HG03469 (cell line): ENCODE measurements around the gene TRIM63.

Experiments
- ATAC-seq: cut with Tn5 transposase; IDR thresholded peaks from one replicate; pipeline ENCODE4 v1.9.1; 2021; ENCODE audit warnings: mild to moderate bottlenecking, moderate library complexity, moderate number of reproducible peaks; ENCODE audit not compliant: unreplicated experiment

TRIM63 gene

DNA sequence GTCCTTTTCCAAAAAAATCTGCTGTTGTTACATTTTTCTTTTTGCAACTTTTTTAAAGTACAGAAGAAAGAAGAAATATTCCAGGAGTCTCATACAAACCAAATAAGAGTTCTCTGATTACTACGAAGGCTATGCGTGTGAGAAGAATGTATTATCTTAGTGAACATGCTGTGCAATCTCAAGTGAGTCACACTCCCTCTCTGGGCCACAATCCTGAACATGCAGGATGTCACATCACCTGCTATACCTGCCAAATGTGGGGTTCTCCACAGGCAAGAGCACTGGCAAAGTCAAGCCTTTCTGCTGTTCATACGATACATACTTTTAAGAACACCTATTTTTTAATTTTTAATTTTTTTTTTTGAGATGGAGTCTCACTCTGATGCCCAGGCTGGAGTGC, 21.7 kb upstream of the TRIM63 start:
- no peak for ATAC-seq

DNA sequence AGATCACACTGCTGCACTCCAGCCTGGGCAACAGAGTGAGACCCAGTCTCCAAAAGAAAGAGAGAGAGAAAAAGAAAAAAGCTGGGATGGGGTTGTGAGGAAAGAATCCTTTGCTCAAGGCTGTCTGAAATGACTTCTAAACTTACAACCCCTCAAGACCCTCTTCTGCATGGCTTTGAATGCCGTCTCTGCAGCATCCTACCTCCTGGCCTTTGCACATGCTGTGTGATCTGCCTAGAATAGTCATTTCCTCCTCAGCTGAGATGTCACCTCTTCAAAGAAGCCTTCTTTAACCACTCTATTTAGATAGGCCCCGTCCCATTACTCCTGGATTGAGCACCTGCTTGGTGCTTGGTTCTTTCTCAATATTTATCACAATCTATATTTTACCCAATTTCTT, 17.4 kb upstream of the TRIM63 start:
- ATAC-seq: no peak

DNA sequence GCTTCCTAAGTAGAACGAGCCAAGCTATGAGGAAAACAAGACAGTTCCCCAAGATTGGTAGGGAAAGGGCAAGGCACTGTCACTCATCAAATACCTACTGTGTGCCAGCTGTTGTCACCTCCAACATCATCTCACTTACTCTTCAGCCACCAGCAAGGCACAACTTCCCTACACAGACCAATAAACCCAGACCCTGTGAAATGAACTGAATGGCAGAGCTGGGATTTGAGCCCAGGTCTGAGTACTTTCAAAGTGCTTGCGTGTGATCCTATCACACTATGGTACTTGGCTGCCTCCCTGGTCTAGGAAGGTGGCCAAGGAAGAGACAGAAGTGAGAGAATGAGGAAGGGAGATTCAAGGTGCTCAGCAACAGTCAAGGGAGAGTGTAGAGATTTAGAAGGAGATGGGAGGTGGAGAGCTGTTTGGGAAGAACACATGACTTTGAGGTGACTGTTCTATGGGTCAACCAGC, 16.7 kb upstream of the TRIM63 start:
- no peak for ATAC-seq

DNA sequence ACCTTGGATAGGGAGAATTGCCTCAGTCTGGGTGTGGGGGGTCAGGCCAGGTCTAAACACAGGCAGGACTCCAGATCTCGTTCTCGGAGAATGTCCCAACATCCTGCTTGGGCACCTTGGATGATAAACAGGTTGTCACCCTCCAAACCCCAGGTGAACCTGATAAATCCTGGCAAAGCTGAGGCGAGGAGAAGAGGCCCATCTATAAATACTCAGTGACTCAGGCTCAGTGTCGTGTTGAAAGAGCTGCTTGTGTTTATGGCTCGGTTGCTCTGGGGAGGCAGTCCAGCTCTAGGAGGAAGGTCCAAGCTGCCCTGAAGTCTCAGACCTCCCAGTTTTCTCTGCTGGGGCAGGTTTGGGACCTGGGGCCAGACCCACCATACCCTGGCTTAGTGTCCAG, 15.8 kb upstream of the TRIM63 start:
- no peak for ATAC-seq

DNA sequence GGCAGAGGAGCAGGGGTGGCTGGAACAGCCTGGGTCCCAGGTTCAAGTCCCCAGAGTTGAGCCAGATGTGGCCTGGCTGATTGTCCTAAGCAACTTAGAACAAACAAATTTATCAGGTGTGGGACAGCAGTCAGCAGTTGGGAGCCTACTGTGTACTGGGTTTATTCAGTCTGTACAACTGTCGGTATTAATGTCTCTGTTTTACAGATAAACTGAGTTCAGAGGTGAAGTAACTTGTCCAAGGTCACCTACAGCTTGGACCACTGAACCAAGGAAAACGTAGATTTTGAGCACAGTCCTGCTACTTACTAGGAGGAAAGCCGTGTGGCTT, 14.6 kb upstream of the TRIM63 start:
- no peak for ATAC-seq

DNA sequence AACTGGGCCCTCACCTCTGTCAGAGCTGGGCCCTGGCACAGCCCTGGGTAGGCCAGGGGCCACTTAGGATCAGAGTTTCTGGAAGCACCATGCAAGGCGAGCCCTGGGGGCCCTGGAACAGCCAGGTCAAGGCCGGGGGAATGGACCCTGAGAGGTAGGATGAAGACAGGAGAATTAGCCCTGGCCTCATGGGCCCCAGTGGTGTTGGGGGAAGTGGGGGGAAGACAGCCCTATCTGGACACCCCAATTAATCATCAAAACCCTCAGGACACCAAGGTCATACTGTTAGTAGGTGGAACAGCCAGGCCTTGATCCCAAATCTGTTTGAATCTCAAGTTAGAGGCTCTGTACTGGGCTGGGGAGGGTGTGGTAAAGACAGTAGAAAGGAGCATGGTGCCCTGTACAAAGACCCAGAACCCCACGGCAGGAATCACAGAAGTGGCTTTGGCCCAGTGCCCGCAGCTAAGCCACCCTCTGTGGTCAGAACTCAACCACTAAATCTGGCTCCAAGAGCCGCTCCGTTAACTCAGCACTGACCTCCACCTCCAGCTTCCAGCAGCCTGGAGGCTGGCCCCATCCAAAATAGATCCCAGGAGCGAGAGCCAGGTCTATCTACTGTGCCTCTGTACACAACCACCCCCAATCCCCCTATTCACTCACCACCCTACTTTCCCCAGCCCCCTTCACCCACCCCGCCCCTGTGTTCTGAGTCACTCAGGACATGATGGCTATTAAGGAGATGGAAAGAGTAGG, 14.0 kb upstream of the TRIM63 start:
- no peak for ATAC-seq

DNA sequence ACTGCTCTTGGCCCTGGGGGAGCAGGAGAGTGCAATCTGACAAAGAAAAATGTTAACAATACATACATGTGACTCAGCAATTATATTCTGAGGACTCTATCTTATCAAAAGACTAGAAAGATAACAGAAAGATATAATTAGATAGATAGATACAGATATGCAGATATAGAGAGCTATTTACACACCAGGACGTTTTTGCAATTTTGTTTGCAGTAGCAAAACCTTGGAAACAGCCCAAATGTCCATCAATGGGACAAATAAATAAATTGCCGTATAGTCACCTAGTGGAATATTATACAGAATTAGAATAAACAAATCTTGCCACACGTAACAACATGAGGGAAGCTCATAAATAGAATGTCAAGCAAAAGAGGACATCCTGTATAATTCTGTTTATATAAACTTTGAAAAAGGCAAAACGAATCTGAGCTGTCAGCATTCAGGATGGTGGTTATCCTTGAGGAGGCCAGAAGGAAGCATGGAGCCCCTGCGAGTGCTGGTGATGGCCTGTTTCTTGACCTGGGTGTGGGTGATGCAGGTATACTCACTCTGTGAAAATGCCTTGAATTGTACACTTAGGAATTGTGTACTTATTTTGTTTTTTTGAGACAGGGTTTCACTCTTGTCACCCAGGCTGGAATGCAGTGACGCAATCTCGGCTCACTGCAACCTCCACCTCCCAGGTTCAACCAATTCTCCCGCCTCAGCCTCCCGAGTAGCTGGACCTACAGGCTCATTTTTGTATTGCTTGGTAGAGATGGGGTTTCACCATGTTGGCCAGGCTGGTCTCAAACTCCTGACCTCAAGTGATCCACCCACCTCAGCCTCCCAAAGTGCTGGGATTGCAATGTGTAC, 12.8 kb upstream of the TRIM63 start:
- no peak for ATAC-seq

DNA sequence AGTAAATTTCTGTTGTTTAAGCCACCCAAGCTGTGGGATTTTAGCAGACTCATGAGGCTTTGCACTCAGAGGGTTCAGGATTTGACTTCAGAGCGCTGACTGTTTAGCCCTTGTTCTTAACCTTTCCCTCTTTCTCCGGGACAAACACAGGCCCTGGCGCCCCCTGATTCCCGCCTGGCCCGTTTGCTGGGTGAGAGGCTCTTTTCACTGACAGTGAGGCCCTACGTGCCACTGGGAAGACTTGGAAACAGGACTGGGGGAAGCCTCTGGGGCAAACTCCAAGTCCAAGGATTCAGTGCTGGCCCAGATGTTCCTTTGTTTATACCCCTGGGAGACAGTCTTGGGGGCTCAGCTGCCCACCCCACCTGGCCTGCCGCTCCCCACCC, 11.7 kb upstream of the TRIM63 start:
- ATAC-seq: no peak

DNA sequence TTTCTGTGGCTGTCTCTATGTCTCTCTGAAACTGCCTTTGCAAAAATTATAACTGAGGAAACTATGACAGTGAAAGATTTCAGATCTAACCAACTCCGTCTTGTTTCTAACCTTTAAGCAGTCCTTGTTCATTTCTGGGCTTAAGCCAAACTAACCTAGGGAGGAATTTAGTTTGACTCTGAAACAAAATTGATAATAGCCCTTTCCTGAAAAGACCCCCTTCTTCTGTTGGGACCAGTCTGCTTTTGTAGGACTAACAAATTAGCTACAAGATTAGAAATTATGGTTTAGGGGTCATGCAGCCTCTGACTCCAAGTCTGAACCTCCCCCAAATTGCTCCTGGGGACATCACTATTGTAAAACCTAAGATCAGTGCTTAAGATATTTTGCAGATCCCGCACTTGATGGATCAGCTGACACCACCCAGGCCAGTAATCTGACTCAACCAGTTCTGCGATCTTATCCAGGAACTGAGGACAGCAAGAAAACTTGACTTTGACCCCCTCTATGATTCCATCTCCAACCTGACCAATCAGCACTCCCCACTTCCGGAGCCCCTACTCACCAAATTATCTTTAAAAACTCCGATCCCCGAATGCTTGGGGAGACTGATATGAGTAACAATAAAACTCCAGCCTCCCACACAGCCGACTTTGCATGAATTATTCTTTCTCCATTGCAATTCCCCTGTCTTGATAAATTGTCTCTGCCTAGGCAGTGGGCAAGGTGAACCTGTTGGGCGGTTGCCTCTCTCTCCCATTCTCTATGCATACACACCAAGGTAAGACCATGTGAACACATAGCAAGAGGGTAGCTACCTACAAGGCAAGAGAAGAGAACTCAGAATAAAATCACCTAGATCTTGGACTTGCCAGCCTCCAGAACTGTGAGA, 11.1 kb upstream of the TRIM63 start:
- no peak for ATAC-seq

DNA sequence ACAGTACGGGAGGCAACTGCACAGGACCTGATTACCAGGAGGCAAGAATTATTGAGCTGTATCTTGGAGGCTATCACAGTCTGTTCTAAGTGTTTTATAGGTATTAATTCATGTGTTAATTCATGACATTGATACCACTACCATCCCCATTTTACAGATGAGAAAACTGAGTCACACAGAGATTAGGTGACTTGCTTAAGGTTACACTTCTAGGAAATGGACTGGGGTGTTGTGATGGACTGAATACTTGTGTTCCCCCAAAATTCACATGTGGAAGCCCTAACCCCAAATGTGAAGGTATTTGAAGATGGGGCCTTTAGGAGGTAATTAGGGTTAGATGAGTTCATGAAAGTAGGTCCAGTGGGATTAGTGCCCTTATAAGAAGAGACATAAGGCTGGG, 10.1 kb upstream of the TRIM63 start:
- no peak for ATAC-seq

DNA sequence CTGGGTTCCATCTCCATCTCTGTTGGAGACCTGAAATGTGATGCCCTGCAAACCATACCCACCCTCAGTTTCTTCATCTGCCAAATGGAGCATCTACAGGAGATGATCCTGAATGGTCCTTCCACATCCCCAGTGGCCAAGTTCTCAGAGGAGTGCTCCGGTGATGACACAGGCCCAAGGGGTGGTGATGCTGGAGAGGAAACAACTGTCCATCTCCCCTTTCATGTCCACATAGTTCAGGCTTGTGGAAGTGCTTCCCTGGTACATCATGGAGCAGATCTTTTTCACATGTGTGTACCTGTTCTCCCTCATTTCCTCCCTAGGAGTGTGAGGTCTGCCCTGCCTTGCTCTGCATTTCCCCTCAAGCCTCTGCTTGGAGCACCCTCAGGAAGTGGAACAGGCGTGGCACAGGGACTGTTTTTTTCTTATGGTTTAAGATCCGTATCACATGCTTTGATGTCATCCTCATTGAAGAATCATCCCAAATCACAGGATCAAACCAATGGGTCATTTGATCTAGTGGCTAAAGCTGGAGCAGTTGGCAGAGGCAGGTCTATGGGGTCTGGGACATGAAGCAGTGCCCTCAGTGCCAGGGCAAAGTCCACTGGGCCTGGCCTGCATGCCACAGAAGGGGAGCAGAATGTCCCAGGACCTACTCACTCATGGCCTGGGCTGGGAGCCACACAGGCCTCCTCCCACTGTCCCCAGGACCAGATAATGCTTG, 8.2 kb upstream of the TRIM63 start:
- no peak for ATAC-seq

DNA sequence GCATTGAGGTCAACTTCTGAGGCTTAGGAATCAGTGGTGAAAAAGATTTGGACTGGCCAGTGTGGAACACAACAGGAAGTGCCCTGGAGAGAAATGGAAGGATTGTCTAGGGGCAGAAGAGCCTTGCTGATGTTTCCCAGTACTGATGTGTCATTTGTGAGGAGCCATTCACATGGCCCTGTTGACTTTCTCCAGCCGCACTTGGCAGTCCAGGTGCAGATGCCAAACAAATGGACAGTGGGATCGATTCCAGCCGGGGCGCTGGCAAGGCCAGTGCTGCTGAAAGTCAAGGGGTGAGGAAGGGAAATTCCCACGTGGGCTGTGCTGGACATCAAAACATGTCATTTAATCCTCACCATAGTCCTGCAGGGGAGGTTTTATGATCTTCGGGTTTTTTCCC, 4.9 kb upstream of the TRIM63 start:
- ATAC-seq: no peak

DNA sequence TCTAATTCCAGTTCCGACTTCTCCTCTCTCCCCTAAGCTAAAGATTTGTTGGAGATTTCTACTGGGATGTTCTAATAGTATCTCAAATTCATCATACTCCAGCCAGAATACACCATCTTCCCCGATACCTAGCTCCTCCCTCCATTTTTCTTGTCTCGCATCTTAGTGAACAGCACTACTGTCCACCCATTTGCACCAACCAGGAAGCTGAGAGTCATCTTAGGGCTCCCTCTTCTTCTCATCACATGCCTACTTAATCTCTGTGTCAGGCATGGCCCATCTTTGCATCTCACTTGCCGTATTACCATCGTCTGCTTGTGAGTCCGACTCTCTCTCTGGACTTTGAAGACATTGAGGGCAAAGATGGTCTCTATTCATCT, 3.5 kb upstream of the TRIM63 start:
- no peak for ATAC-seq

DNA sequence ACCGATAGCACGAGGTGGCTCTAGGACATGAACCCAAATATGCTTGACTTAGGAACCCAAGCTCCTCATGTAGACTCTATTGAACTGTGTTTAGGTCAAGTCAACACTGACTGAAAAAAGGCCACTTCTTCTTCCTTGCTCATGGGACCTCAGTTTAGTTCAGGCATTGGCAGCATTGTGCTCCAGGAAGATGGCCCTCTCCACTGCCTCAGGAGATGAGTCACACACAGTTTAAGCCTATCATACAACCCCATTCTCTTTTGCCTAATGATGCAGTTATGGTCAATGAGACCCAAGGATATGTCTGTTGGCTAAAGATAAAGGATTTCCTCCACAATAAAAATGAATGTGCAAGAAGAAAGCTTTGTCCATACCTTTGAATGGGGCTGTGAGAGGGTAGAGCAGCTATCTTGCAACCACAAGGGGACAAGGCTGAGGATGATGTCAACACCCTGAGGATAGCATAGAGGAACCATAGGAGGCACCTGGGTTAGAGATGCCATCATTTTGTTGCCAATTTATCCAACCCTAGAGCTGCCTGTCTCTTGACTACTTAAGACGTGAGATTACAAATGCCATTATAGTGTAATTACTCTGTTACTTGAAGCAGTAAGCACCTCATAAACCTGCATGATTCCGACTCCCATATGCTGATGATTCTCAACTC, 3.0 kb upstream of the TRIM63 start:
- no peak for ATAC-seq

DNA sequence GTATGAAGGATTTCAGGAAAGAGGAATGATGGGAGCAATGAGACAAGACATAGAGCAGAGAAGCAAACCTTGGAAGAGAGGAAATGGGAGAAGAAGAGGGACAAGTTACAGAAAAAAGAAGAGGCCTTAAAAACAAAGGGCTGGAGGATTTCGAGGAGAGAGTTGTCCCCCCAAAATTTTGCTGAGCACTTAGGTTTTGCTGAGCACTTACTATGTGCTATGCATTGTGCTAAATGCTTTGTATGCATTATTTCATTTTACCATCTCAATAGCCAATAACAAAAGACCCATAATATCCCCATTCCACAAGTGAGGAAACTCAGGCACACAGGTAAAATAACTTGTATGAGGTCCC, 2.5 kb upstream of the TRIM63 start:
- ATAC-seq: no peak

DNA sequence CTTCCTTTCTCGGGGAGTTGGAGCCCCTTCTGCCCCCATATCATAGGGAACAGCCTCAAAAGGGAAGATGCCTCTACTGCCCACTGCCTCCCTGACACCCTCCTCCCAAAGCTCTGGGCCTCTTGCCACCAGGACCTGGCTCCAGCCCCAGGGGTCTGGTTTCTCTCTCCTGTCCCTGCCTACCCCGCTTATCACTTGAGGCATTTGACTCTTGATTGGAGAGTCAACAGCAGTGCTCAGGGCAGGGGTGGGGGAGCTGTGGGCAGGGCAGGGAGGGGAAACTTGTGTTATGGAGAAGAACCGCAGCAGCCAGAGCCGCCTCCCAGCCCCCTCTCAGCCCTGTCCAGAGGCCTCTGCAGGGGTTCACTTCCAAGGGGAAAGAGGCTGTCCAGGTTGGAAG, 573 bp downstream of the TRIM63 start:
- ATAC-seq: no peak

DNA sequence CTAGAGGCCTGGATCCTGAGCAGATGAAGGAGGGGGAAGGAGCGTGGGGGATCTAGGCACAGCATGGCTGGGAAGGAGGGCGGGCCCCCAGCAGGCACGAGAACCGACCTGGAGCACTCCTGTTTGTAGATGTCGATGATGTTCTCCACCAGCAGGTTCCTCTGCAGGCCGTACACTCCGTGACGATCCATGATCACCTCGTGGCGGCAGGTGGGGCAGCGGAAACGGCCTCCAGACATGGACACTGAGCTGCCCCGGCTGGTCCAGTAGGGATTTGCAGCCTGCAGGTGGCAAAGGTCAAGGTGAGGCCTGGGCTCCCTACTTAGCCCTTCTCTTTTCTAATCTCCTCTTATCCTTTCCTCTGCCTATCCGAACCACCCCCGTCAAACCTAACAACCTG, 1.3 kb downstream of the TRIM63 start:
- no peak for ATAC-seq

DNA sequence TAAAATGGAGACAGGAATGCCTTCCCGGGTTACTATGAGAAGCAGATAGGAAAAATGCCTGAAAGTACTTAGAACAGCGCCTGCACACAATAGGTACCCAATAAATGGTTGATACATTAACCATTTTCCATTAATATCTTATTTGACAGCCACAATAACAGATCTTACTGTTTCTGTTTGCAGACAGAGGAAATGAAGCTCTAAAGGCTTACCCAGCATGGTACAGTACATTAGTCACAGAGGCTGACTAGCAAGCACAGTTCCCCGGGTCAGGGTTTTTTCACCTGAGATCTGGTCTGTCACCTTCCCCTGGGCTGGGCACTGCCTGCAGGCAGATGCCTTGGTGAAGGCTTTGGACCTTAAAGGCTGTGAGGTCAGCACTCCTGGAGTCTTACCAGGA, 2.9 kb downstream of the TRIM63 start:
- ATAC-seq: no peak

DNA sequence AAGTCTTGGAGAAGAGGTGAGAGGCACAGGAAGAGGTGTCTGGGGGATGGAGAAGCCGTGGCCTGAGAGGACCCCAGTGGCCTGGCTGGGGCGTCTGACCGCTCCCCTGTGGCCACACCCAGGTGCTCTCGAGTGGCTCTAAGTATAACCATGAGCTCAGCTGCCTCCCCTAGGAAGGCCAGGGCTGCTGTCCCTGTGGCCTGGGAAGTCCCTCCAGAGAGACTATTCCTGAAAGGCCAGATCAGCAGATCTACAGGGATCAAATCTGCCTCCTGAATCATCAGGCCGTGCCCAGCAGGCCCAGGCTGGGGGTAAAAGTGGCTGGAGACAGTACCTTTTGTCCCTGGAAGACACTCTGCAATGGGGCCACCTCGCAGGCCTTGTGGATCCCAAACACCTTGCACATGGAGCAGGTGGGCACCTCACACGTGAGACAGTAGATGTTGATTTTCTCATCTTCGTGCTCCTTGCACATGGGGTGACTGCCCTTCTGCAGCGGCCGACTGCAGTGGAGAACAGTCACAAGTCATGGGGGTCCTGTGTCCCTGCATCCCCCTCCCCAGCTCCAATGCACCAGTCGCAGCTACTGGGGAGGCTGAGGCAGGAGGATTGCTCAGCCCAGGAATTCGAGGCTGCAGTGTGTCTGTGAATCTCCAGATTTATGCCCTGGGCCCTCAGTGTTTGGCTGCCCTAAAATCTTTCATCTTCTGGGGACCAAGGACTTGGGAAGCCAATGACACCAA, 6.4 kb downstream of the TRIM63 start:
- ATAC-seq: no peak

DNA sequence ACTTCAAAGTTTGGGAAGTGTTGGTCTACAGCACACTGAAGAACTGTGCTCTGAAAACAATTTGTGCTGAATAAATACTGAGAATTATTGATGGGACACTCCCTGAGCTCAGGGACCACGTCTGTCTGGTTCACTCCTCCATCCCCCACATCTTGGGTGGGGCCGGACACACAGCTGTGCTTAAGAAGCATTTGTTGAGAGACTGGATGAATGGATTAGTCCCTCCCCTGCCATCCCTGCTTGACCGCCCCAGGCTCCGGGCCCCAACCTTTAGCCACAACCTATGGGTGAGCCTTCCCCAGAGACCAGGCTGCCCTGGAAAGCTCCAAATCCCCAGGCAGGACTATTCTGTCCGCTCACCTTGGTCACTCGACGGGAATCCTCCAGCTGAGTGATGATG, 7.5 kb downstream of the TRIM63 start:
- ATAC-seq: no peak
